Heart right ventricle (tissue), 16 donors: Measurements from ENCODE around the gene ELFN2. TPM values are rescaled to one million over a fixed set of nuclear protein-coding genes. Genes with fewer than 3 reads are reported as not detected.

Source experiments
- ATAC-seq, 8 donors: fragments of 200-7000 bp; cut with Tn5 transposase; one replicate each; pipeline ENCODE4 v1.9.1; 2020; ENCODE audit warnings: mild to moderate bottlenecking in 8 of 8, moderate library complexity in 8 of 8, moderate number of reproducible peaks in 1 of 8
- DNase-seq, 2 donors: peaks; one replicate each; pipeline ENCODE4 v3.0.0-alpha.2; 2020
- H3K27ac ChIP-seq, 10 donors: fragments of 200-600 bp; sonication (generic) in 2 of 10; one replicate each; pipeline versions ENCODE4 v1.5.0 to v1.8.0; 2020 to 2022; ENCODE audit warnings: mild to moderate bottlenecking in 3 of 10
- H3K27me3 ChIP-seq, 7 donors: fragments of 200-600 bp; one replicate each; pipeline ENCODE4 v1.8.0; 2021 to 2022; ENCODE audit warnings: mild to moderate bottlenecking in 2 of 7
- H3K36me3 ChIP-seq, 9 donors: fragments of 200-600 bp; sonication (generic) in 1 of 9; one replicate each; pipeline versions ENCODE4 v1.5.0 to v1.8.0; 2020 to 2022; ENCODE audit warnings: mild to moderate bottlenecking in 2 of 9
- H3K4me1 ChIP-seq, 9 donors: fragments of 200-600 bp; sonication (generic) in 1 of 9; one replicate each; pipeline versions ENCODE4 v1.5.0 to v1.8.0; 2020 to 2022; ENCODE audit warnings: mild to moderate bottlenecking in 4 of 9
- H3K4me3 ChIP-seq, 10 donors: fragments of 200-600 bp; sonication (generic) in 2 of 10; one replicate each; pipeline versions ENCODE4 v1.5.0 to v1.8.0; 2020 to 2022; ENCODE audit warnings: mild to moderate bottlenecking in 7 of 10, moderate library complexity in 2 of 10
- H3K9me3 ChIP-seq, 11 donors: fragments of 200-600 bp in 10 of 11; sonication (generic) in 2 of 11; one replicate each; pipeline versions ENCODE4 v1.5.0 to v1.8.0; 2013 to 2022; ENCODE audit warnings: mild to moderate bottlenecking in 2 of 11, control low read depth in 1 of 11, moderate library complexity in 1 of 11
- CTCF ChIP-seq, 9 donors: fragments of 200-600 bp; sonication (generic) in 2 of 9; IDR thresholded peaks; one replicate each; pipeline versions ENCODE4 v1.5.0 to v1.8.0; 2021 to 2022; ENCODE audit warnings: antibody characterized with exemption in 9 of 9, mild to moderate bottlenecking in 5 of 9, moderate library complexity in 1 of 9
- WGBS, 2 donors: extraction: QIAGEN DNeasy Blood & Tissue Kit; methylation state at CpG; one replicate each; pipeline ENCODE4 v1.1.7; 2013; ENCODE audit warnings: inconsistent platforms in 1 of 2; 5-methylcytosine and 5-hydroxymethylcytosine counted together
- intact Hi-C, 10 donors: fragments of 100-400 bp; cut with DNase I; formaldehyde crosslinking; loops; one replicate each; pipeline versions ENCODE4 v1.11.1 to v1.14.2; 2022
- polyA plus RNA-seq, 2 donors: library from polyadenylated mRNA; stranded (reverse); fragments of 200-250 nt; gene quantifications; one replicate each; pipeline ENCODE4 v1.2.3, GENCODE V29; 2013
- total RNA-seq, 10 donors: library from RNA; stranded (reverse); fragmentation: NEBNext Ultra II Directional in 3 of 10; extraction: Animal tissue kit (Norgen Biotek cat#: 25700) in 3 of 10; gene quantifications; one replicate each; pipeline versions ENCODE4 v1.2.1 to v1.2.4, GENCODE V29; 2021 to 2023
- donor health status: Arrhythmogenic right ventricular cardiomyopathy.
- donor health status: ischemic (EF 13 %, LVEDD 7.1; RV severe dilation, severe dysfunction).
- donor health status: healthy with polysubstance abuse.
- donor health status: DM: no; HTN: yes; CAD: no.
- donor health status: DM: no; HTN: no; CAD: no.
- donor health status: ischemic (EF 25% LVEDD 6.9; RV normal size, moderate dysfunction).
- donor health status: ischemic (EF 25% LVEDD 5.7; RV mildly dilated, moderate dysfunction).
- donor health status: healthy.
- donor health status: DM: yes; HTN: yes; CAD: no.
- donor health status: Ischemic cardiomyopathy.
- donor health status: ischemic (EF 35%, LVEDD 5.7; RV mildly dilated, moderate dysfunction).
- donor health status: nonischemic (EF 11% LVEDD 7.7; RV severe dilation, severe dysfunction).
- donor health status: DM: yes; HTN: yes; CAD: no.
- donor health status: PGD.
- donor health status: ischemic (EF 29% LVEDD 5.4; RV normal size, mild dysfunction).
- donor health status: nonischemic (EF 23%, LVEDD 6.1; RV moderate dilation, normal function).

ELFN2 gene
- total and polyA plus RNA-seq, 12 donors = under 0.01 to 0.21 (median 0.05) TPM; not detected in 4

- ATAC-seq (no peak), DNase-seq (no peak)
- peaks cover 16 to 98% (median 77%) of the 10 kb centered on the region in 7 donors for H3K27me3 ChIP-seq
- no peak for TF ChIP-seq CTCF (IDR thresholded peaks at IDR 0.05)
- H3K9me3 ChIP-seq = no peaks in the 10 kb centered on the region
- intact Hi-C loops = no loop called here
- no peak overlapping the region for H3K27ac ChIP-seq
- no peaks in the 10 kb centered on the region for H3K36me3 ChIP-seq
- WGBS, 2 donors = 71 to 74% methylated on average over 7 of the region's 7 CpGs
- H3K4me3 ChIP-seq = no peak overlapping the region
- H3K4me1 ChIP-seq = peaks cover 0 to 25% (median 10%) of the 10 kb centered on the region in 9 donors
Observed at GRCh38 chr22:37417264-37417663, 10.0 kb downstream of the ELFN2 start.

- Histone ChIP-seq H3K4me3 (no peak overlapping the region), H3K36me3 (no peaks in the 10 kb centered on the region), H3K27ac (no peak overlapping the region), H3K4me1 (peaks cover 0 to 25% (median 10%) of the 10 kb centered on the region in 9 donors), H3K9me3 (no peaks in the 10 kb centered on the region), H3K27me3 (peaks cover 16 to 96% (median 75%) of the 10 kb centered on the region in 7 donors)
- intact Hi-C loops = no loop called here
- WGBS, 2 donors = 21 to 26% methylated on average over 14 of the region's 14 CpGs
- no peak for TF ChIP-seq CTCF (IDR thresholded peaks at IDR 0.05)
- ATAC-seq = no peak
- DNase-seq = no peak
Observed at GRCh38 chr22:37416827-37417226, 10.5 kb downstream of the ELFN2 start.

- Histone ChIP-seq H3K36me3 (no peaks in the 10 kb centered on the region), H3K4me3 (no peak overlapping the region), H3K9me3 (no peaks in the 10 kb centered on the region), H3K27ac (no peak overlapping the region), H3K4me1 (peaks cover 0 to 25% (median 10%) of the 10 kb centered on the region in 9 donors), H3K27me3 (peaks cover 16 to 96% (median 75%) of the 10 kb centered on the region in 7 donors)
- no peak for DNase-seq
- WGBS, 2 donors = 51 to 76% methylated on average over 4 to 6 of the region's 6 CpGs
- no peak for ATAC-seq
- intact Hi-C loops = no loop called here
- TF ChIP-seq CTCF (IDR thresholded peaks at IDR 0.05) = no peak
Observed at GRCh38 chr22:37416389-37416788, 10.9 kb downstream of the ELFN2 start.

GRCh38 chr22:37415210-37415609 is 12.1 kb downstream of the ELFN2 start:
- ATAC-seq (no peak), DNase-seq (no peak)
- no peak for TF ChIP-seq CTCF (IDR thresholded peaks at IDR 0.05)
- peaks cover 0 to 16% (median 6%) of the 10 kb centered on the region in 9 donors for H3K4me1 ChIP-seq
- no peak overlapping the region for H3K27ac ChIP-seq
- 86 to 87% methylated on average over 8 of the region's 8 CpGs for WGBS, 2 donors
- H3K4me3 ChIP-seq = no peak overlapping the region
- no peaks in the 10 kb centered on the region for H3K36me3 ChIP-seq
- no peaks in the 10 kb centered on the region for H3K9me3 ChIP-seq
- H3K27me3 ChIP-seq = peaks cover 12 to 96% (median 69%) of the 10 kb centered on the region in 7 donors
- intact Hi-C loops = no loop called here
